GM21526 (cell line): ENCODE data around the gene UBR4.
"Not testable (repeated sequence)": the region's sequence is repeated elsewhere in the genome, so short reads cannot be mapped to it uniquely, and the experiment has no call there.

ENCODE experiments used
- ATAC-seq: cut with Tn5 transposase; IDR thresholded peaks from one replicate; pipeline ENCODE4 v1.9.1; 2021; ENCODE audit warnings: moderate library complexity; ENCODE audit not compliant: unreplicated experiment, low FRiP score

Gene UBR4

DNA sequence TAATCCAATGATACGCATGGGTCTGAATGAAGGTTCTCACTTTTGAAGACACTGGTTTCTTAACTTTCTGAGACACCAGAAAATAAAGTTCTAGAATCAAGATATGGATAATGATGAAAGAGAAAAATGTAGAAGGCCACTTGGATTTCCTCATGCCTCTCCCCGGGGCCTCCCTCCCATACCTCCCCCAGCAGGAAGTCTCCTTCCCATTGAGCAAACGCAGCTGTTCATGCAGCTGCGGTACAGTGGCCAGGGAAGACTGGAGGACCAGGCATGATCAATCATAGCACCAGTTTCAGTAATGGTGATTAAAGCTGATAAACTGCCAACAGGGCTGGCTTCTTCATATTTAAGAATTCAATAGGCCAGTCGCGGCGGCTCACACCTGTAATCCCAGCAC is 10.9 kb upstream of the UBR4 start:
- no peak for ATAC-seq

DNA sequence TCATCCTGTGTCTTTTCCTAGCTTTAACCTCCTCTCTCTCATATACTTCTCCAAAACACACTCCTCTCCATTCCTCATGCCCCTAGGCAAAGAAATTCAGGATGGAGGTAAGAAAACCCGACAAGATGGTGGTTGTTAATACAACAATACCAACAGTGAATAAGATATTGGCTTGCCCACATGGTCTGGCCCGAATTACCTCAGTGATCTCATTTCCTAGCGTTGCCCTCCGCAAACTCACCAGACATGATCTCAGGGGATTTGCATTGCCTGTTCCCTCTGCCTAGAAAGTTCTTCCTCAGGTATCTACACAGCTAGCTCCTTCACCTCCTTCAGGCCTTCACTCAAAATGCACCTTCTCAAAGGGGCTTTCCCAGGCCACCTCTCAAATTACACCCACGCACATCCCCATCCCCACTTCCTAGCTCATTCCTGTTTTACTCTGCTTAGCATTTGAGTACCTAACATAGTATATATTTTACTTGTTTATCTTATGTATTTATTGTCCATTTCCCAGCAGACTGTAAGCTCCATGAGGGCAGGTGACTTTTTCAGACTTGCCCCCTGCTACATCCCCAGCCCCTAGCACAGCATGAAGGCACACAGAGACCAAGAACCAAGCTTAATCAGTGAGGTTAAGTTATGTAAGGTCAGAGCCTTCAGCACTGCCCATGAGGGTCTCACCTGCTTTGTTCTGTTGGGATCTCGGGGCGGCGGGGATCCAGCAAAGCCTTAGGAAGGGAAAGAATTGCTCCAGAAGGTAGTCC is 10.2 kb upstream of the UBR4 start:
- no peak for ATAC-seq

DNA sequence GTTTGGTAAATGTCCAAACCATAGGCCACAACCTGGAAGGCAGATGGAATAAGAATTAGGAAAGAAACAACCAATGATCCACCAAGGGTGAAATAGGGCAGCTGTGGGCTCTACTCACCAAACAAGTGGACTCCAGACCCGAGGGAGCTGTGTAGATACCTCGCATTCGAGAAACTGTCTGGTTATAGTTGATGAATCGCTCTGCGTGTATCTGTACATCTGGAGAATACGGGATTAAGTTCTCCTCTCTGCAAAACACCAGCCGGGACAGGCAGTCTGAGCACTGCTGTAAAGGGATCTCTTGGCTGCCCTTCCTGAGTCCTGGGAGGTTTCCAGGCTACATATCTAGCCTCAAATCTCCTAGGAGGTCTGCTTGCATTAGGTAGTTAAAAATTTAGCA is 9.4 kb upstream of the UBR4 start:
- no peak for ATAC-seq

DNA sequence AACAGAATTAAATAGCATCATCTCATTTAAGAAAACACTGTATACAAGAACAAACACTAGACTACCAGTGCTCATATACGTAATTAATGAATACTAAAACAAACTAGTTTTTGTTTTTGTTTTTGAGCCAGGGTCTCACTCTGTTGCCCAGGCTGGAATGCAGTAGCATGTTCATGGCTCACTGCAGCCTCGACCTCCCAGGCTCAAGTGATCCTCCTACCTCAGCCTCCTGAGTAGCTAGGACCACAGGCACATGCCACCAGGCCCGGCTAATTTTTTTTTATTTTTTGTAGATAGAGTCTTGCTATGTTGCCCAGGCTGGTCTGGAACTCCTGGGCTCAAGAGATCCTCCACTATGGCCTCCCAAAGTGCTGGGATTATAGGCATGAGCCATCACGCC is 6.5 kb upstream of the UBR4 start:
- not testable (repeated sequence) for ATAC-seq

DNA sequence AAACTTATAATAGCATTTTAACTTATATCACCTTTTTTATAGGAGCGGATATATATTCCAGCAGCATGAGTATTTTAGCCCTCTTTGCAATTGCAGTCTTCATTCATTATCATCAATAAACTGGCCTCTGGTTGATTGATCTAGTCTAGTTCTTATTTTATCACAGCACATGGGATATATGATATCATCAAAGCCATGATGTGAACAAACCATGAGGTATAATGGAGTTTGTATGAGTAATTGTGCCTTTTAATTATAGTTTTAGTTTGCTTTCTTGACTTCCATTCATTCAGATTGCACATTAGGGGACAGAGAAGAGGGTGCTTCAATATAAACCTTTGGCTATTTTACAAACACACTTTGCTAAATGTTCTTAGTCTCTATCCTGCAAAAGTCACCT is 3.5 kb upstream of the UBR4 start:
- no peak for ATAC-seq

DNA sequence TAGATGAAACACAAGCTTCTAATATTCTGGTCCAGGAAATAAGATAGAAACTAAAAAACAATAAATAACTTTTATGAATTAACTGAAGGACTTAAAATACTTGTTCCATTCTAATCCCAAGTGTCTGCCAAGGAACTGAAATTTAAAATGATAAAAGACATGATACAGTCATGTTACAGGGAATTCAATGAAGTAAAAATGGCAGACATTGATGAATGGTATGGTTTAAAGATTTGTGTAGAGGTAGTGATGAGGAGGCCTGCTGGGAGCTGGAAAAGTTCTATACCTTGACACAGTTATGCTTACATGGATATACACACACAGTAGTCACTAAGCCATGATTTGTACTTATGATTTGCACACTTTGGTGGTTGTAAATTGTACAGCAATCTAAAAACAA is 2.1 kb upstream of the UBR4 start:
- ATAC-seq = no peak

DNA sequence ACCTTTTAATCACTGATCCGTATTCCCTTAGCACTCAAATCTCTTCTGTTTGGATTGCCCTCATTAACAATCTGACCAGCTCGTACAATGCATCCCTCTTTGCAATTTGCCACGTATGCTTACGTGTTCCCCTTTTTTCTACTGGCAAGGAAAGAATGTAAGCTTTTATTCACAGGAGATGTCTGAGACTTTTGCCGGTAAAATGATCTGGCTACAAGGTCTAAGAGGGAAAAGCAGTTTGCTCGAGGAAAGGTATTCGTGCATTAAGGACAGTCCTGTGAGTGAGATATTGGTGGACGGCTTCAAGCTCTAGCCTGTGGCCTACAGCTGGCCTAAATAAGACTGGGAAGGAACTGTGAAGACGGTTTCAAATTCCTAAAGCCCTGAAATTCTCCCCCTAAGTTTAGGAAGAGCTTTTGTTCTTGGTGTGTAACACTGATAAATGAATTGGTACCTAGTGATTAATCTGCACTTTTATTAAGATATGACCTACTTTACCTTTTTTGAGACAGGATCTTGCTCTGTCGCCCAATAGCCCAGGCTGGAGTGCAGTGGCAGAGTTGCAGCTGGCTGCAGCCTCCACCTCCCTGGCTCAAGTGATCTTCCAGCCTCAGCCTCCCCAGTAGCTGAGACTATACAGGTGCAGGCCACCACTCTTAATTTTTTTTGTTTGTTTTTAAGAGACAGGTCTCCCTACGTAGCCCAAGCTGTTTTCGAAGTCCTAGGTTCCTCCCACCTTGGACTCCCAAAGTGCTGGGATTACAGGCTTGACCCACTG is 895 bp upstream of the UBR4 start:
- no peak for ATAC-seq

DNA sequence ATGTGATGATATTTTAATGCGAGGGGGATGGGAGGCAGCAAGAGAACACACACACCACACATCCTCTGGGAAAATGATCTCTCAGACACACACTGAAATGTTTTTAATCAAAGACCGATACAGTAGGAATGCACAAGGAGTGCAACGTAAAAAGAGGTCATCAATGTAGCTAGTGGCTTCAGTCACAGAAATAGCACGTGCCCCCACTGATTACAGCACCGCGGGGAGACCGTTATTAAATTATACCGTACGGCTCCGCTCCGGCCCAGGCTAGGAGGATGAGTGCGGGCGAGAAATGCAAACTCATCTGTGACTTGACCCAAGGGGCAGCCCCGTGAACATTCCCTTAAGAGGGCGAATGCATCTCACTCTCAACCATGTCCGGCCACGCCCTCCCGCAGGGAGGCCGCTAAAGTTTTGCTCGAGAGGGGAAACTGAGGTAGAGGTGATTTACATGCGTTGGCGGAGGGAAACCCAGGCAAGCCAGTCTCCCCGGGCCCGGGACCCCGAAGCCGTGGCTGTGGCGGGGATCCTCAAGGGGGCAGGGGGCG is 552 bp downstream of the UBR4 start:
- peak; percentile 27 for ATAC-seq

DNA sequence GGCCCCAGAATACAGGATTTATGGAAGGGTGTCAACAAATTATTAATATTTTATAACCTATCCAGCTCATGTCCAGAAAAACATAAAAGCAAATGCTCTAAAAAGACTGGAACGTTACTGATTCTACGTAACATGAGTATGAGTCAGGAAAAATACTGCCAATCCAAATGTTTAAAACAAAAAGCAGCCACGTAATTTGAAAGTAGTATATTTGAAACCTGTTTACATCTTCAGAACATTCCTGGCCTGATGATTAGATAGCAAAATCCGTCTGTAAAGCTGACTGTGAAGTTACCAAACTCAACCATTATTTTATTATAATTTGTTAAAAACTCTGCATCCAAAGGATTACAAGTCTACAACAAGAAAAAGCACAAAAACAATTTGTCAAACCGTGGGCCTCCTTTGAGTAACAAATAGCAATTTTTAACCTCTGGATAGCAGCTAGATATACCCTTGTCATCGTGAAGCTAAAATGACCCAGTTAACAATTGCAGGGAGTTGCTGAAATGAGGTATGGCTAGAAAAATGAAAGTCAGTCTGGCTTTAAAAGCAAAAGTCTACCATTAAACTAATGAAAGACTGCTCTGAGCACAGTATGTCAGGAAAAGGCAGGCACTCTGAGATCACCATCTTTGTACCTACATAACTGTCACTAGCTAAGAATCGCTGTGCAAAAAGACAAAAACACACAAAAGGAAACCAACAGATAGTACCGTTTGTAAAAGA is 1.2 kb downstream of the UBR4 start:
- no peak for ATAC-seq

DNA sequence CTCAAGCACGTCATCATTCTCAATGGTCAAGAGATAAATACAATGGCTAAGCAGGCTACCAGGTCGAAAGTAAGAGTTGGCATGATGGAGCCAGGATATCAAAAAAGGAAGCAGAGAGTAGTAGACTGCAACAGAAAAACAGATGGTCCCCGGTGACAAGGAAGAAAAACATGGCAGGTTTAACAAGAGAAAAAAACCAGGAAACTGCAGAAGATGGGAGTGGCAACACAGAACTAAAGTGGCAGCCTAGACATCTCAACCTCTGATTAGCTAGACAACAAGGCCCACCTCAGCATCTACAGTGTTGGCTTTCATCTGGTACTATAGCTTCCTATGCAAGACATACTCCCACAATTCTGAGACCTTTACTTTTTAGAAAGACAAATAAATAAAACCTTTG is 3.1 kb downstream of the UBR4 start:
- no peak for ATAC-seq

DNA sequence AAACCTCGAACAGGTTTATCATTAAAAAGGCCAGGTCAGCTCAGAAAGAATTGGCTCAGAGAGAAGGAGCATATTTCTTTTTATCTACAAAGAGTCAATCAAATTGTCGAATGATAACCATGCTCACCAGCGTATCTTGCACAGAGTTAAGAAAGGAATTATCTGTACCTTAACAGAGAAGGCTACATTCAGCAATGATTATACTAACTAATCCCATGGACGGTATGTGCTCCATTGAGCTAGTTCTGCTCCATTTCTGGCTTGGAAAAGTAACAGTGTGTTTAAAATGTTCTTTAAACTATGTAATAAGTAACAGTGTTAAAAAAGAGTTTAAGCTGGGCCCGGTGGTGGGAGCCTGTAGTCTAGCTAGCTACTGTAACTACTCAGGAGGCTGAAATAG is 4.2 kb downstream of the UBR4 start:
- no peak for ATAC-seq

DNA sequence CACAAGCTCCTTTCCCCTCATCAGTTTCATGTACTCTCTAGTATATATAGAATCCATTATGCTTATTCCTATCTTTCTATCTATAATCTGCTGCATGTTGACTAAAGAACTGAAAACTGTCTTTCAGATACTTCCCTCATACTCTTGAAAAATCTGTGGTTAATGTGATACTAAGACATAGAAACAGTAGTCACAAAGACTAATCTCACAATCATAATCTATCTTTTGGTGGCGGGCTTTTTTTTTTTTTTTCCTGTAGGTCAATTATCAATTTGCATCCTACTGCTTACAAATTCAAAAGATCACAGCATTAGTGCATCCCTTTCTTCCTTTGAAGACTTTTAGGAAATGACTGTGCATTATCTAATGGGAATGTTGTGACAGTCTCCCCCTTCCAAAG is 4.7 kb downstream of the UBR4 start:
- no peak for ATAC-seq

DNA sequence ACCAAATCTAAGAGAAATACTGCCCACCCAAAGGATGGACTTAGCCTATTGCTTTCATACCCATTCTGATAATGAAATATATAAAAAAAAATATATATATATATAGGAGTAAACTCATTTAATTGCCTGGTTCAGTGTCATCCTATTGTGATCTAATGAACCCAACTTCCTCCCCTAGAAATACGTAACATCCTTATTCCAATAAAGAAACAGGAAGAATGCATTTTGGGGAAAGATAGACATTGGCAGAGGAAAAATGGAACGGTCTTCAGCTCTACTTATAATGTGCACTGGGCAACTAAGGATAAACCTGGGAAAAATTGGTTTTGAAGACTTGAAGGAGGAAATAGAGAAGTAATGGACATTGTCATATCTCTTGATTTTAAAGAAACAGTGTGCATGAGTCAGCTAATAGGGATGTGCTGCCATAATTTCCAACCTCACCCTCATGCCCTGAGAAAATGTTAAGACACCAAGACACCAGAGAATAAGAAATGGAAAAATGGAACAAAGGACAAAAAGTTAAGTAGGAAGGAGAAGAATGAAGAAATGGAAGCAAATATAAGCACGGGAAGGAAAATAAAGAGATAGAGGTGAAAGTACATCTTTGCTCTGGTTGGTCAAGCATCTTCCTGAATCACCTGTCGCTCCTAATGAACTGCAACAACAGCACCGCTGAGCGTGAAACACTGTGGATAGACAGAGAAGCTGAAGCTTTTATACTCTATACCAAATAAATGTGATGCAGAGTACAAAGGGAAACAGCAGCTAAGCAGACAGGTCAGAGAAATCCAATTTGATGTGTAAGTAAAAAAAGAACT is 5.4 kb downstream of the UBR4 start:
- ATAC-seq = no peak

DNA sequence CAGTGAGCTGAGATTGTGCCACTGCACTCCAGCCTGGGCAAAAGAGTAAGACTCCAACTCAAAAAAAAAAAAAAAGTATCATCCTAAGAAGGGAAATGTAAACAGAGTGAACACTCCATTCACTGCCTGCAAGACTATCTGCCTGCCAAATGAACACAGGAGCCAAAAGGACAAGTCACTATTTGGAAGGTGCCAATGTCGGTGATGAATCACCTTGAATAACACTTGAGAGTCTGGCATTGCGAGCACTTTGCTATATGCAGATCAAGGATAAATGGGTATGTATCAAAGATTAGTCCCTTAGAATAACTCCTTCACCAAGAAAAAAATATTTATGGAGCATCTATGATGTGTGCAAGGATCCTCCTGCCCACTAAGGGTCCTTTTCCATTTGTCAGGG is 6.6 kb downstream of the UBR4 start:
- no peak for ATAC-seq

DNA sequence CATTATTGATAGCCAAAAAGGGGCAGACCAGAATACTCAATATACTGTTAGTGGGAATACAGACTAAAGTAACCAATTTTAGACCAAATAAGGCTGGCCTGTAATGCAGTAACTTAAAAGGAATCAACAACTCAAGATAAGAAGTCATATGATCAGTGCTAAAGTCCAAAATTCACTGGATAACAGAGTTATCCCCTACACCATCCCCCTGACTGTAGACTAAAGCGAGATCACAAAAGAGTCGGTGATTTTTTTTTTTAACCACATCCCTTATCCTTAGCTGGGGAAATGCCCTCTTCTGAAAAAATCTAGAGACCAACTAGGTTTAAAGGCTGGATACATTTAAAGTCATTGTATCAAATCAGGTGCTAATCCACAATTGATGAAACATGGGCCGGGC is 7.7 kb downstream of the UBR4 start:
- ATAC-seq = no peak

DNA sequence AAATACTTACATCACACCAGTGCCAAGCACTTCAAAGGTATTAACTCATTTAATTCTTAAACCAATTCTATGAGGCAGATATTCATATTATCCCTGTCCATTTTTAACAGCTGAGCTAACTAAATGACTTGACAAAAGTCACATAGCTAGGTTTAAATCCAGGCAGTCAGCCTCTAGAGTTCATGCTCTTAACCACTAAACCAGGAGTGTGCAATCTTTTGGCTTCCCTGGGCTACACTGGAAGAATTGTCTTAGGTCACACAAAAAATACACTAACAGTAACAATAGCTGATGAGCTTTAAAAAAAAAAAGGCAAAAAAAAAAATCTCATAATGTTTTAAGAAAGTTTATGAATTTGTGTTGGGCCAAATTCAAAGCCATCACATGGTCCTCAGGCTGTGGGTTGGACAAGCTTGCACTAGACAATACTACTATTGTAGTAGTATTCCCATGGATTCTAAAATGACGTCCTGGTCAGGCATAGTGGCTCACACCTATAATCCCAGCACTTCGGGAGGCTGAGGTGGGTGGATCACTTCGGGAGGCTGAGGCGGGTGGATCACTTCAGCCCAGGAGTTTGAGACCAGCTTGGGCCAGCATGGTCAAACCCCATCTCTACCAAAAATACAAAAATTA is 10.0 kb downstream of the UBR4 start:
- no peak for ATAC-seq

DNA sequence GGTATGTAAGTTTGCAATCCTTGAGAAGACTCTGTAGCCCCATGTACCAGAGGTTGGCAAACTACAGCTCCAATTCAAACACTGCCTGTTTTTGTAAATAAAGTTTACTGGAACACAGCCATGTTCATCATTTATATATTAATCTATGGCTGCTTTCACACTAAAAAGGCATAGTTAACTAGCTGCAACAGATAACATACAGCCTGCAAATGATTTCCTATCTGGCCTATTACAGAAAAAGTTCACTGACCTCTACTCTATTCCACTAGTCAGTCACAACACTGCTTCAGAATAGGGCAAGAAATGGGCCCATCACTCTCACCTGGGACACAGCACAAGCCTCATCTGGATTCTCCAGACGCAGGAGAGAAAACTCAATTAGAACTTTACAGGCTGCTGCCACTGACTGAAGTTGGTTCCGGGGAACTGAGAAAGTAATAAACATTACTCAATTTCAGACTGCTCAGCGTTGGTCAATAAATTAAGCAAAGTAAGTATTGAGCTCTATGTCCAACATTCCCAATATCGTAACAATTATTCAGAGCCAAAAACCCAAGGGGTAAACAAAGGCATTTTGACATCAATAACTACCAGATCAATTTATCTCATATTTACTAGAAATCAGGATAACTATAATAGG is 10.6 kb downstream of the UBR4 start:
- no peak for ATAC-seq

DNA sequence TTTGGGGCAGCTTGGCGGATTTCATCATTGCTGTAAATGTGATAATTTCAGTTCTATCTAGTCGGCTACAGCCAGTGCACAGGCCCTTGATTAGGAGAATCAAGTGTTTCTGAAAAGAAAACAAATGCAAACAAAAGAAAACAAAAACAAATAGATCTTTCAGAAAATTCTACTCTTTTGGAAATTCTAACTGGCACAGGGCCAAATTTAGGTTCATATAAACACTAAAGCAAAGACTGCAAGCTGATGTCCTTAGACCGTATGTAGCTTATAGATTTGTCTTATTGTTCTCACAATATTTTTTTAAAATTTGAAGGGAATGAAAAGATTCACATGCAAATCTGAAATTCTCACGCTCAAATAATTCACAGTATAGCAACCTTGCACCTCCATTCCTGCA is 11.2 kb downstream of the UBR4 start:
- no peak for ATAC-seq

DNA sequence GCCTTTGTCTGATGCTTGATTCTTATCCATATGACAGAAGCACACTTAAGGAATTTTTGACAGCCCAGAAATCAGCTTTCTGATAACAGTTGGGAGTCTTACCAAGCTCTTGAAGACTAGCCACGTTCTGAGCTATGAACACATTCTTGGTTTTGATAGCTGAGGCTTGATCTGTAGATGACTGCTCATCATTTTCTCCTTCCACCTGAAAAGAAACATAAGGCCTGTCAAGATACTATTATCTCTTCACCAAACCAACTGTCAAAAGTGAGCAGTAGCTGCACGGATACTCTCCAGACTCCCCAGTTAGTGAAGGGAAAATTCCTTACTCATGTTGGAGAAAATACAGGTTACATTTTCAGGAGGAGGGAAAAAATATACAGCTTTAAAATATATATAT is 12.2 kb downstream of the UBR4 start:
- no peak for ATAC-seq
